NCI-H146 (cell line): Measurements from ENCODE around the gene F8.
"Not testable (repeated sequence)": the region's sequence is repeated elsewhere in the genome, so short reads cannot be mapped to it uniquely, and the experiment has no call there.

Source experiments
- DNase-seq: peaks from one replicate; lab custom pipeline; 2025; lab: John Stamatoyannopoulos, UW

Gene F8

DNA sequence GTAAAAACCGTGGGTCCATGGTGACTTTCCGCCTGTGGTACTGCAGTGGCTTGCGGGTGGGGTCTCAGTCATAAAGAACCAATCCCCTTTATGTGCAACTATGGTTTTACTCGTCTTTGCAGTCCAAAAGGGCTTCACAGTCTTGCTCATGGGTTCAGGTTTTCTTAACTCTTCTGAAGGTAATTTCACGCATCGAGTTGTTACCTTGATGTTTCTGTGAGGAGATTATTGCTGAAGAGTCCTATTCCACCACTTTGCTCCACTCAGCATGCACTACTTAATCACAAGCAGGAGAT, 41.5 kb downstream of the F8 start:
- DNase-seq, result no peak

DNA sequence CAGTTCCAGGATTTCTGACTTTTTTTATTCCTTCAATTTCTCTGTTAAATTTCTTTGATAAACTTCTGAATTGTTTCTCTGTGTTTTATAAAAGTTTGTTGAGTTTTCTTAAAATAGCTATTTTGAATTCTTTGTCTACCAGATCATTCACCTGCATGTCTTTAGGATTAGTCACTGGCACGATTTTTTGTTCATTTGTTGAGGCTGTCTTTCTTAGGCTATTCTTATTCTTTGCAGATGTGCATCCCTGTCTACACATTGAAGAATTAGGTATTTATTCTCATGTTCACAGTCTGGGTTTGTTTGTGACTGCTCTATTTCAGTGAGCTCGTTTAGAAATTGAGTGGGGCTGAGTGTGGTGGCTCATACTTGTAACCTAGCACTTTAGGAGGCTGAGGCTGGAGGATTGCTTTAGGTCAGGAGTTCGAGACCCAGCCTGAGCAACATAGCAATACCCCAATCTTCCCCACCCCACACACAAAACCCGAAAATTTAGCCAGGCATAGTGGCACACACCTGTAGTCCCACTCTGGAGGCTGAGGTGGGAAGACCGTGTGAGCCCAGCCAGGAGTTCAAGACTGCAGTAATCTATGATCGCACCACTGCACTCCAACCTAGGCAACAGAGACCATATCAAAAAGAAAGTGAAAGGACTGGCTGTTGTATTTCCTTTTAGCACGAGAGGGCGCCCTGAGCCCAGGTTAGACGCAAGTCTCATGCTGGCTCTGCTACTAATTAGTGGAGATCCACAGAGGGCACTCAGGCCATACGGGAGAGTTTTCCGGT, 42.0 kb downstream of the F8 start:
- DNase-seq, result peak; percentile 65

DNA sequence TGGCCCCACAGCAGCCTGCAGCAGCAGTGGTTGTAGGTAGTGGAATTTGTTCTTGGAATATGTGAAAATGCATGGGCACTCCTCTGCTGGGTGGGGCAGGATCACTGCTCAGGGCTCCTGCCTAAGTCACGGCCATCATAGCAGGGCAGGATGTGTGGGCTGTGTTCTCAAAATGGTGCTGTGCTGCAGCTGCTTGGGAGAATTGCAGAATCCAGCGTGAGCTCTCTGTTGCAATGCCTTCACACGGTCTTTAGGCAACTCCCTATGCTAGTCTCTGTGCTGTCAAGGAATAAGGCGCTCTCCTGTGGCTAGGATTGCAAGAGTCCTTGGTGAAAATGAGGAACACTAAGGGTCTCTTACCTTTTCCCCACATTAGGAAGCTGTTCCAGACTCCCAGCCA, 42.9 kb downstream of the F8 start:
- DNase-seq, result no peak

DNA sequence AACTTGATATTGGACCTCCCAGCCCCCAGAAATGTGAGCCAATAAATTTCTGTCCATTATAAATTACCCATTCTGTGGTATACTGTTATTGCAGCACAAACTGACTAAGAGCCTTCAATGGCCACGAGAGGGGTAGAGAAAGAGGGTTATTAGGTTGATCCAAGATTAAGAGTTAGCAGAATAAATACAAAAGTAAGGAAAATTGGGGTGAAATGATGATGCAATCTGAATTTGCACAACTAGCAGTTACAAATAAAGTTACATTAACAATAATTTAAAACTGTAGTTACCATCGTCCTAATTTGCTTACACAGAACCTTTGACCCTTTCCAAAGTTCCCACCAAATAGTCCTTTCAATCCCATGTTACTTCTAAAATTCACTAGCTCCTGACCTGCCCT, 54.2 kb downstream of the F8 start:
- DNase-seq, result no peak

DNA sequence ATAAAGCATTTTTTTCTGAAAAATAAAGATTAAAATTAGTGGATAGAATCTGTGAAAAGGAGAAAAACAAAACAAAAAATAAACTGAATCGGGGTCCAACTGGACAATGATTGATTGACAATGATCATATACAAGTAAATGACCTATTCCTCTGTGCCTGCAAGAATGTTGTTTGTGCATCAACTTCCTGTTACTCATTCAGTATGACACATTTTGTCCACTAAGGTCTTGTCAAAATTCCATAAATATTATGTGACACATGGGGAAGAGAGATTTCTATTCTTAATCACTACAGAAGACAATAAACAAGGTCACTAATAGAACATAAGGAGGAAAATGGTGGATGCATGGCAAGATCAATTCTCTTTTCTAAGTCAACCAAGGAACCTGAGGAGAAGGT, 54.9 kb downstream of the F8 start:
- DNase-seq, result no peak

DNA sequence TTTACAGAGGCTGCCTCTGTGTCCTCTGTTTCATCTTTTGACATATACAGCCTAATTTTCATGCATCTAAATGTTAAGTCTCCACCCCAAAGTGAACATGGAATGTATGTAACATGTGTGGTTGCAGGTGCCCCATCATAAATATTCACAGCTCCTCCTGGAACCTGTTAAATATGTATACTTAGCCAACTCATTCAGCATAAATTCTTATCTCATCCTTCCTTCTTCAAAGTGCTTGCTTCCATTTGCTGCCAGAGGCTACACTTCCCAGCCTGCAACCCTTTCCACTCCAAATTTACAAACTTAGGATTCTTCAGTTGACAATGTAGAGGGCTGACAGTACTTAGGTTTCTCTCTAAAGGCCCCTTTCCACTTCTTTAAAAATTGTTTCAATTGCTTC, 60.6 kb downstream of the F8 start:
- DNase-seq, result no peak

DNA sequence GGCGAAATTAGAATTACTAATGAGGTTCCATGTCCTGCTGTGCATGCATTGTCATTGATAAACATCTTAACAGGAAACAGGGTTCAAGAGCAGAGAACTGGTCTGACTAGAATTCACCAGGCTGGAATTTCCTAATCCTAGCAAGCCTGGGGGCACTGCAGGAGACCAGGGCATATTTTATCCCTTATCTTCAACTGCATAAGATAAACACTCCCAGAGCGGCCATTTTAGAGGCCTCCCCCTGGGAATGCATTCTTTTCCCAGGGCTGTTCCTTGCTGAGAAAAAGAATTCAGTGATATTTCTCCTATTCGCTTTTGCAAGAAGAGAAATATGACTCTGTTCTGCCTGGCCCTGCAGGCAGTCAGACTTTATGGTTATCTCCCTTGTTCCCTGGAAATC, 66.7 kb downstream of the F8 start:
- DNase-seq, result not testable (repeated sequence)

DNA sequence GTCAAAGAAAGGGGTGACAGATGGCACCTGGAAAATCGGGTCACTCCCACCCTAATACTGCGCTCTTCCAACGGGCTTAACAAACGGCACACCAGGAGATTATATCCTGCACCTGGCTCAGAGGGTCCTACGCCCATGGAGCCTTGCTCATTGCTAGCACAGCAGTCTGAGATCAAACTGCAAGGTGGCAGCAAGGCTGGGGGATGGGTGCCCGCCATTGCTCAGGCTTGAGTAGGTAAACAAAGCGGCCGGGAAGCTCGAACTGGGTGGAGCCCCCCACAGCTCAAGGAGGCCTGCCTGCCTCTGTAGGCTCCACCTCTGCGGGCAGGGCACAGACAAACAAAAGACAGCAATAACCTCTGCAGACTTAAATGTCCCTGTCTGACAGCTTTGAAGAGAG, 83.3 kb downstream of the F8 start:
- not testable (repeated sequence) for DNase-seq

DNA sequence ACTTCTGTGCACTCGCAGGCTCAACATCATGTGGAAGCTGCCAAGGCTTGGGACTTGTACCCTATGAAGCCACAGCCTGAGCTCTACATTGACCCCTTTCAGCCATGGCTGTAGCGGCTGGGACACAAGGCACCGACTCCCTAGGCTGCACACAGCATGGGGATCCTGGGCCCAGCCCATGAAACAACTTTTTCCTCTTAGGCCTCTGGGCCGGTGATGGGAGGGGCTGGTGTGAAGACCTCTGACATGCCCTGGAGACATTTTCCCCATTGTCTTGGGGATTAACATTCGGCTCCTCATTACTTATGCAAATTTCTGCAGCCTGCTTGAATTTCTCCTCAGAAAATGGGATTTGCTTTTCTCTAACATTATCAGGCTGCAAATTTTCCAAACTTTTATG, 97.8 kb downstream of the F8 start:
- DNase-seq, result not testable (repeated sequence)

DNA sequence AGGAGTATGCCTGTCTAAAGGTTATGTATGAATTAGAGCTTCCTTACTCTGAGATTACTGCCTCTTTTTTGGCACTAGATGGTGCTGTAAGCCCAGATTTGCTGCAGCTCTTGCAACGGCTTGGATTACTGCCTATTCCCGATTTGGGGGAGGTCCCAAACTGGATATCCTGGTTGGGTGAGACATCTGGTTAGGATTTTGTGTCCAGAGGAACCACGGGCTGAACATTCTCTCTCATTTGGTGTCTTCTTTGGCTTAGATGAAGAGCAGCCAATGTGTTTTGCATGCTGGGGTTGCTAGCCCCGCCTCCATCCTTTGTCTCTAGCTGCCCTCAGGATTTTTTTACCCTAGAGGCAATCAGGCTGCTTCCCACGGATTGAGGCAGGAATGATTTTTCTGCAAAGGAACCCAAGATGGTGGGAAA, 104.5 kb downstream of the F8 start:
- peak; percentile 73 for DNase-seq

DNA sequence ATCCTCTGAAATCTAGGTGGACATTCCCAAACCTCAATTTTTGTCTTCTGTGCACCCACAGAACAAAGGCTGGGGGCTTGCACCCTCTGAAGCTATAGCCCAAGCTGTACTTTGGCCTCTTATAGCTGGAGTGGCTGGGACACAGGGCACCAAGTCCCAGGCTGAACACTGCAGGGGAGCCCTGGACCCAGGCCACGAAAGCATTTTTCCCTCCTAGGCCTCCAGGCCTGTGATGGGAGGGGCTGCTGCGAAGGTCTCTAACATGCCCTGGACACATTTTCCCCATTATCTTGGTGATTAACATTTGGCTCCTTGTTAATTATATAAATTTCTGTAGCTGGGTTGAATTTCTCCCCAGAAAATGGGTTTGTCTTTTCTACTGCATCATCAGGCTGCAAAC, 108.5 kb downstream of the F8 start:
- no peak for DNase-seq

DNA sequence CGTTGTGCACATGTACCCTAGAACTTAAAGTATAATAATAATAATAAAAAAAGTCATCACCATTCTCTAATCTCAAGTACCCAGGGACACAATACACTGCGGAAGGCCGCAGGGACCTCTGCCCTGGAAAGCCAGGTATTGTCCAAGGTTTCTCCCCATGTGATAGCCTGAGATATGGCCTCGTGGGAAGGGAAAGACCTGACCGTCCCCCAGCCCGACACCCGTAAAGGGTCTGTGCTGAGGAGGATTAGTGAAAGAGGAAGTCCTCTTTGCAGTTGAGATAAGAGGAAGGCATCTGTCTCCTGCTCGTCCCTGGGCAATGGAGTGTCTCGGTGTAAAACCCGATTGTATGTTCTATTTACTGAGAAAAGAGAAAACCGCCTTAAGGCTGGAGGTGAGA, 112.0 kb downstream of the F8 start:
- DNase-seq, result not testable (repeated sequence)

DNA sequence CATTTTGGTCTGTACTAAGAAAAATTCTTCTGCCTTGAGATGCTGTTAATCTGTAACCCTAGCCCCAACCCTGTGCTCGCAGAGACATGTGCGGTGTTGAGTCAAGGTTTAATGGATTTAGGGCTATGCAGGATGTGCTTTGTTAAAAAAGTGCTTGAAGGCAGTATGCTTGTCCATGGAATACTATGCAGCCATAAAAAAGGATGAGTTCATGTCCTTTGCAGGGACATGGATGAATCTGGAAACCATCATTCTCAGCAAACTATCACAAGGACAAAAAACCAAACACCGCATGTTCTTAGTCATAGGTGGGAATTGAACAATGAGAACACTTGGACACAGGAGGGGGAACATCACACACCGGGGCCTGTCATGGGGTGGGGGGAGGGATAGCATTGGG, 112.5 kb downstream of the F8 start:
- not testable (repeated sequence) for DNase-seq

DNA sequence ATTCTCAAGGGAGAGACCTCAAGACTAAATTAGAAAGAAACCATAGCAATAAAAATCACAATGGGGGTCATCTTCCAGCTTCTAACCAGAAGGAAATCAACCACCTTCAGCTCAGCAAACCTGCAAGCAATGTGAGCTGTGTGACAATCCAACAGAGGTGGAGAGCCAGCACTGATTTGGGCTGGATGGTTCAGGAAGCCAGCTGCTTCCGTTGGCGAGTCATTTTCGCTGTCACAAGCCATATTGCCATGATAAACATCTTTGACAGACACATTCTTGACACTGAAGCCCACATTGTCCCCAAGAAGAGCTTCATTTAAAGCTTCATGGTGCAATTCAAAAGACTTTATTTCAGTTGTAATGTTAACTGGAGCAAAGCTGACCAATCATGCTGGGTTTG, 113.7 kb downstream of the F8 start:
- no peak for DNase-seq

DNA sequence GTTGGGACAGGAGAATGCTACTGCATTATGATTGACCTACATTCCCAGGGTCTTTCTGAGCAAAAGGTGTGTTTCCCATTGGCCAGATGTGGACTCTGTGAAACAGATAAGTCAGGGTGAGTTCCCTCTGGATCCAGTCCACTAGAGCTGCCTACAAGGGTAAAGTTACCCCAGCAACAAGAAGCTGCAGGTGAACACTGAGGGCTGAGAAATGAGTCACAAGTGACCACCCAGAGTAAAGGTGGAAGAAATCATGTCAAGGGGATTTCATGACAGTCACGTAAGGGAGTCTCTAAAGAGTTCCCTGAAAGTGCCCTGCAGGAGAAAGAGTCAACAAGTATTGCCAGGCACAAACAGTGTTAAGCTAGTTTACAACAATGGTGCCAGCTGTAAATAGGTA, 120.1 kb downstream of the F8 start:
- no peak for DNase-seq

DNA sequence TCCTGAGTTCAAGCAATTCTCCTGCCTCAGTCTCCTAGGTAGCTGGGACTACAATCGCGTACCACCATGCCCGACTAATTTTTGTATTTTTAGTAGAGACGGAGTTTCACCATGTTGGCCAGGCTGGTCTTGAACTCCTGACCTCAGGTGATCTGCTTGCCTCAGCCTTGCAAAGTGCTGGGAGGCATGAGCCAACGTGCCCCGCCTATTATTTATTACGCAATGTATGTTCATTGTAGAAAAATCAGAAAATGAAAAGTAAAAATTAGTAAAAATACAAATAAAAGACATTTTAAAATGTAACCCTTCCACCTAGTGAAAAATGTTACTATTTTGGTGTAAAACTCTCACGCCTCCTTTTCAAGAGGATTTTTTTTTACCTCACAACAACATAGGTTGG, 122.2 kb downstream of the F8 start:
- DNase-seq, result no peak

DNA sequence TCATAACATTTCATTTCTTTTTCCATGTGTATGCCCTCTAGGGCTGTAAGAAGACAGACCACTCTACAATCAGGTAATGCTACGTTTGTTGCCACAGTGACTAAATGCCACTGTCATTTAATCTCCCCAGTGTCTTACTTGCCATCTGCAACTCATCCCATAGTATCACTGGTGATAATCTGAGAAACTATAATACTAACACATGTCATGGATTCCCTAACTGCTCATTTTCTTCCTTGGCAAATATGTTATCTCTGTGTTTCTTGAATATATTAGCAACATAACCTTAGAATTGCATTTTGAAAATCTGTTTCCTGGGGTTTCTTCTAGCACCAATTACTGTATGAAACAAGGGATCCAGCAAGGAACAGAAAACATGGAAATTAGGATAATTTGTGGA, 130.2 kb downstream of the F8 start:
- no peak for DNase-seq

DNA sequence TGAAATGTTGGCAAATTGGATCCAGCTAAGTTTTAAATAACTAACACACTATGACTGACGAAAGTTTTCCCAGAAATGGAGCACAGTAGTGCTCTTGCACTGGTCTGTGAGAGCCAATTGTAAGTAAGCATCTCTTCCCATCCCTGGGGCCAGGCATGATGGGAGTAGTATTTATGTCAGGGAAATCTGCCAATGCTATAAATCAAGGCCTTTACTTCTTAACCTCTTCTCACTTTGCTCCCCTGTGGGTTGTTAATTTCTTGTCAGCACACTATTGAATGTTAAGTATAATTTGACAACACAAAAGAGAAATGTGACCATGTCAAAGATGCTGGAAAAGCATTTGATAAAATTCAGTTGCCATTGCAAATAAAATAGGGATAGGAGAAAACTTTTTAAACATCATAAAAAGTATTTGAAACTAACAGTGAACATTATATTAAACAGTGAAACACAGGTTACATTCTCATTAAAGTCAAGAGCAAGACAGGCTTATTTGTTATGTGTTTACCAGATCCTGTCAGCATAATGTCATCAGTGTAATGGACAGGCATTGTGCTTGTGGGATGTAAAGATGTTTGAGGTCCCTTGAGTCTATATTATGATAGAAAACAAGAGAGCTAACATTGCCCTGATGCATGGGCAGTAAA, 131.4 kb downstream of the F8 start:
- DNase-seq, result no peak

DNA sequence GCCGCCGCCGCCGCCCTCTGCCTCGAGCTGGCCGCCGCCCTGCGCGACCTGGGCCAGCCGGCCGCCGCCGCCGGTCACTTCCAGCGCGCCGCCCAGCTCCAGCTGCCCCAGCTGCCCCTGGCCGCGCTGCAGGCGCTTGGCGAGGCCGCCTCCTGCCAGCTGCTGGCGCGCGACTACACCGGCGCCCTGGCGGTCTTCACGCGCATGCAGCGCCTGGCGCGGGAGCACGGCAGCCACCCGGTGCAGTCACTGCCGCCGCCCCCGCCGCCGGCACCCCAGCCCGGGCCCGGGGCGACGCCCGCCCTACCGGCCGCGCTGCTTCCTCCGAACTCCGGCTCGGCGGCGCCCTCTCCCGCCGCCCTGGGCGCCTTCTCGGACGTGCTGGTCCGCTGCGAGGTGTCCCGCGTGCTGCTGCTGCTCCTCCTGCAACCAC, 135.7 kb downstream of the F8 start:
- not testable (repeated sequence) for DNase-seq

DNA sequence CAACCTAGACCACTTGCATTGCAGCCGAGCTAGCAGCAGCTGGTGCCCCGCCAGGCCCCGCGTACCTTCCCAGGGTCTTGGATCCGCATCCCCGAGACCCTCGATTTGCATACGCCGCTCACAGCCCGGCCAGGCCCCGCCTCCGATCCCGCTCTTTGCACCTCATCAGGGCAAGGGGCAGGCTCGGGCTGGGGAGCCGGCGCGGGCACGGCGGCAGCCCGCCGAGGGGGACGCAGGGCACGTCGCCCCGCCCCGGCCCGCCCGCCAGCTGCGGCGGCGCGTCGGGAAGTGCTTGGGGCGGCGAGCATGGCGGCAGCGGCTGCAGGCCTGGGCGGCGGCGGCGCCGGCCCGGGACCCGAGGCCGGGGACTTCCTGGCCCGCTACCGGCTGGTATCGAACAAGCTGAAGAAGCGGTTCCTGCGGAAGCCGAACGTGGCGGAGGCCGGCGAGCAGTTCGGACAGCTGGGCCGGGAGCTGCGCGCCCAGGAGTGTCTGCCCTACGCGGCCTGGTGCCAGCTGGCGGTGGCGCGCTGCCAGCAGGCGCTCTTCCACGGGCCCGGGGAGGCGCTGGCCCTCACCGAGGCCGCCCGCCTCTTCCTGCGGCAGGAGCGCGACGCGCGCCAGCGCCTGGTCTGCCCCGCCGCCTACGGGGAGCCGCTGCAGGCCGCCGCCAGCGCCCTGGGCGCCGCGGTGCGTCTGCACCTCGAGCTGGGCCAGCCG, 136.3 kb downstream of the F8 start, which contains the start of gene F8A1:
Gene F8A1, plus strand, starts transcription at position 287 of the 720 bp plus-strand sequence. Its CDS starts 20 bp downstream, at position 307.
- DNase-seq, result not testable (repeated sequence)

DNA sequence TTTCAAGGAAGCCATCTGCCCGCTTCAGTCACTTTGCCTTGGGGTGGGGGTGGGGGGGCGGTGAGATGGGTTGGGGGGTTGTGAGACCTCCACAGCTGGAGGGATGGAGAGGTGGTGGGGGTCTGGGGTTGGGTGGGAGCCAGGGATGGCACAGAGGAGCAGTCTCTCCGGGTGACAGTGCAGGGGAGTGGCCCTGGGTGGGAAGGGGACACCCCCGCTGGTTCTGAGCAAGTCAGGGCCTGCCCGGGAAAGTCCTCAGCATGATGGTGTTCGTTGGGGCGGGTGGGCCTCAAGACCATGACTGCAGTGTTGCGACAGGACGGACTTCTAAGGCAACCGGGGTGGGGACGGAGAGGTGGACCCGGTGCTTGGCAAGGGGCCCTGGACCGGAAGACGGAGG, 137.0 kb downstream of the F8 start:
- DNase-seq, result not testable (repeated sequence)

DNA sequence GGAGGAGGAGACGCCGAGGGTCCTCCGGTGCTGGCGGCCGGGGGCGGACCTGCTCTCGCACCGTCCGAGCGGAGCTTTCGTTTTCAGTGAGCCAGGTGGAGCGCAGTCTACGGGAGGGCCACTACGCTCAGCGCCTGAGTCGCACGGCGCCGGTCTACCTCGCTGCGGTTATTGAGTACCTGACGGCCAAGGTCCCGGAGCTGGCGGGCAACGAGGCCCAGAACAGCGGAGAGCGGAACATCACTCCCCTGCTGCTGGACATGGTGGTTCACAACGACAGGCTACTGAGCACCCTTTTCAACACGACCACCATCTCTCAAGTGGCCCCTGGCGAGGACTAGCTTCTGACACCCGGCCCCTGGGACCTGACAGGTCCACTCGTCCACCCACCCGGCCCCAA, 137.5 kb downstream of the F8 start:
- not testable (repeated sequence) for DNase-seq

DNA sequence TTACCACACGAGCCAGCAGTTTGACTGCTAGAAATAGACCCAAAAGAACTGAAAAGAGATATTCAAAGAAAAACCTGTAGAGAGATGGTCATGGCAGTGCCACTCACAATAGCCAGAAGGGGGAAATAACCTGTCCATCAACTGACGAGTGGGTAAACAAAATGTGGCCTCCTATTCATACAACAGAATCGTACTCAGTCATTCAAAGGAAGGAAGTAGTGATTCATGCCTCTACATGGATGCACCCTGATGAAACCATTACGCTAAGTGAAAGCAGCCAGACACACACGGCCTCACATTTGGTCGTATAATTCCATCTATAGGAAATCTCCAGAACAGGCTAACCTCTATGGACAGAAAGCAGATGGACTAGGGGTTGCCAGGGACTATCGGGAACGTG, 138.5 kb downstream of the F8 start:
- not testable (repeated sequence) for DNase-seq
